Cardiac muscle cell (in vitro differentiated cells and primary cell): Measurements from ENCODE around the gene SKIC2. TPM values are rescaled to one million over a fixed set of nuclear protein-coding genes. Genes with fewer than 3 reads are reported as not detected.

ENCODE experiments used
- DNase-seq, 2 donors: peaks; one replicate each; pipeline versions ENCODE4 v3.0.0 to v3.0.0-alpha.2; 2010 to 2017; ENCODE audit warnings: low read depth in 1 of 2, low spot score in 1 of 2
- H3K27ac ChIP-seq: fragments of 200-600 bp; sonication (generic); 2 replicates; pipeline ENCODE4 v1.5.1; 2016
- H3K27me3 ChIP-seq: fragments of 200-600 bp; sonication (generic); 2 replicates; pipeline ENCODE4 v1.6.0; 2016; ENCODE audit warnings: control low read depth
- H3K36me3 ChIP-seq: fragments of 200-600 bp; sonication (generic); 2 replicates; pipeline ENCODE4 v1.5.1; 2016; ENCODE audit warnings: control low read depth
- H3K4me1 ChIP-seq: fragments of 200-600 bp; sonication (generic); 2 replicates; pipeline ENCODE4 v1.8.1; 2017; ENCODE audit warnings: low read depth, mild to moderate bottlenecking, mixed run types
- H3K4me3 ChIP-seq: fragments of 200-600 bp; sonication (generic); 2 replicates; pipeline ENCODE4 v1.5.1; 2016; ENCODE audit warnings: mild to moderate bottlenecking
- H3K9me3 ChIP-seq: fragments of 200-600 bp; sonication (generic); 2 replicates; pipeline ENCODE4 v1.5.1; 2017; ENCODE audit warnings: low read depth, mild to moderate bottlenecking, control low read depth
- CTCF ChIP-seq: IDR thresholded peaks from 2 replicates; pipeline ENCODE4 v1.5.1; 2012; ENCODE audit warnings: low read depth, mild to moderate bottlenecking, low read length
- polyA plus RNA-seq: library from polyadenylated mRNA; unstranded; fragments of >200 nt; fragmentation: Nextera tagmentation; extraction: Ambion mirVana; gene quantifications from 2 replicates; pipeline ENCODE4 v1.2.1, GENCODE V29; 2016
- total RNA-seq: library from RNA; depleted of rRNA; stranded (reverse); fragments of >200 nt; gene quantifications from 2 replicates; pipeline ENCODE4 v1.2.3, GENCODE V29; 2016

SKIC2 gene
- total and polyA plus RNA-seq, 2 experiments from 2014 or later = 53.1 to 62.6 TPM

GRCh38 chr6:31949926-31950548, 8.9 kb upstream of the SKIC2 start:
- no peaks in the 10 kb centered on the region for H3K9me3 ChIP-seq
- no peak overlapping the region for H3K4me3 ChIP-seq
- no peaks in the 10 kb centered on the region for H3K27me3 ChIP-seq
- no peaks in the 10 kb centered on the region for H3K4me1 ChIP-seq
- H3K36me3 ChIP-seq = peaks cover 14% of the 10 kb centered on the region
- H3K27ac ChIP-seq = peak overlapping the region; percentile 43
- no peak for DNase-seq
- TF ChIP-seq CTCF = no peak

DNA sequence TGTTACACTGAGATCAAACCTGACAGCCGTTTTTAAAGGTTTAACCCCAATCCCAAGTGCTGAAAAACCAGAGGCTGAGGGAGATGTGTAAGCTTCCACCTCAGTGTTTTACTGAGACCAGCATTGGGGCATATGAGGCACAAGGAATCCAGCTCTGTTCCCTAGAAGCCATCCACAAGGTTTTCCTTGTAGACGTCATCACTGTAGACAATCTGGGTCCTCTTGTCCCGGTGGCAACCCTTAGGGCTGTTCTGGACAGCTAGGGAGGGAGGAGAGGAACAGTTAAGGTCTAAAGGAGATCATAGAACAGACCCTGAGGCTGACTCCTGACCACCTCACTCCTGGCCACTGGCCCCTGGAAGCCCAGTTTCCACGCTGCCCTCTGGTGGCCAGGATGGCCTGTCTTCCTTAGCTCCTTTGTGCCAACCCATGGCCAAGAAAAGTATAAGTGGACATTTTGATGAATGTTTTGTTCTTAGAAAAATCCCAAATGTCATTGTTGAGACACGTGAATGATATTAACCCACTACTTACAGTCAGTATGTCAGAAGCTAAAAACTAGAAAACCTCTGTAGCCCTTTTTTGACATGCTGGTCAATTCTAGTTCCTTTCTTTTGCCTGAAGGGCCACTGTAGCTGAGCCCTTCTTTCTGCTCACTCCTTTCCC, 6.7 kb upstream of the SKIC2 start:
- H3K4me3 ChIP-seq = no peak overlapping the region
- no peaks in the 10 kb centered on the region for H3K4me1 ChIP-seq
- peak; percentile 76 to 79 for DNase-seq
- no peaks in the 10 kb centered on the region for H3K9me3 ChIP-seq
- H3K27me3 ChIP-seq = no peaks in the 10 kb centered on the region
- H3K27ac ChIP-seq = peak overlapping the region; percentile 30
- TF ChIP-seq CTCF = peak; percentile 89
- peaks cover 23% of the 10 kb centered on the region for H3K36me3 ChIP-seq

DNA sequence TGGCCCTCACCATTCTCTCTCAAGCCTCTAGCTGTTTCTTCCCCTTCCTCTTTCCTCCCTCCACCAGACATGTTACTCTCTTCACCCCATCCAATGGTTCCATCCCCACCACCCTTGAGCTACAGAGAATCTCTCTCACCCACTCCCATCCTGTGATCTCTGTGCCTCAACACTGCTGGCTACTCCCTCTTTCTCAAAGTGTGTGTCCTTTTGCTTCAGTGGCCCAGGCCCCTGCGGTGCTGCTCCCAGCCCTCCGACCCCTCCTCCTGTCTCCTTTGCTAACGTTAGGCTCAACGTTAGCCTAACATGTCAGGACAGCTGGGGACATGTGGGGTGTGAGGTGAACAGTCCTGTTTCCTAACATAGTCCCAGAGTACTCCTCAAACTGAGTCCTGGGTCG, 6.1 kb upstream of the SKIC2 start:
- Histone ChIP-seq H3K36me3 (peaks cover 23% of the 10 kb centered on the region), H3K4me1 (peaks cover 2% of the 10 kb centered on the region), H3K9me3 (no peaks in the 10 kb centered on the region), H3K27ac (peak overlapping the region; percentile 30), H3K27me3 (no peaks in the 10 kb centered on the region), H3K4me3 (no peak overlapping the region)
- DNase-seq = no peak
- TF ChIP-seq CTCF = no peak

DNA sequence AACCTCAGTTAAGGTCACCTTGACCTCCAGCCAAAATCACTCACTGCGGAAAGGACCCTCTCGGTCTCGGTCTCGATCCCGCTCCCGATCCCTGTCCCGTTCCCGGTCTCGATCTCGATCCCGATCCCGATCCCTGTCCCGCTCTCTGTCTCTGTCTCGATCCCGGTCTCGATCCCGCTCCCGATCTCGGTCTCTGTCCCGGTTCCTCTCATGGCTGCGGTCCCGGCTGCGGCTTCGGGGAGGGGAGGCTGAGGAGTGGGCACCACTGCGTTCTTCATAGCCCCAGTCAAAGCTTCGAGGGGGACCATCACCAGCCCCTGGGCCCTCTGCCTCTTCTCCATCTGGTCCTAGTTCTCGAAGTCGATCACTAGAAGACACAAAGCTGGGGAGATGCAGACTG, 4.5 kb upstream of the SKIC2 start:
- Histone ChIP-seq H3K4me3 (no peak overlapping the region), H3K36me3 (peaks cover 23% of the 10 kb centered on the region), H3K4me1 (peaks cover 7% of the 10 kb centered on the region), H3K9me3 (no peaks in the 10 kb centered on the region), H3K27me3 (no peaks in the 10 kb centered on the region), H3K27ac (no peak overlapping the region)
- DNase-seq = no peak
- TF ChIP-seq CTCF = no peak

GRCh38 chr6:31956796-31957195, 2.2 kb upstream of the SKIC2 start:
- H3K36me3 ChIP-seq = peaks cover 19% of the 10 kb centered on the region
- DNase-seq = no peak
- no peaks in the 10 kb centered on the region for H3K27me3 ChIP-seq
- no peak overlapping the region for H3K4me3 ChIP-seq
- TF ChIP-seq CTCF = no peak
- H3K4me1 ChIP-seq = peaks cover 11% of the 10 kb centered on the region
- H3K9me3 ChIP-seq = no peaks in the 10 kb centered on the region
- H3K27ac ChIP-seq = no peak overlapping the region
